Sigmoid colon (tissue), 7 donors: ENCODE measurements around the gene IMMT. TPM values are rescaled to one million over a fixed set of nuclear protein-coding genes. Genes with fewer than 3 reads are reported as not detected.

Source experiments
- DNase-seq: peaks from one replicate; pipeline ENCODE4 v3.0.0-alpha.2; 2019
- H3K27ac ChIP-seq, 4 donors: fragments of 200-600 bp; sonication (generic); one replicate each; pipeline ENCODE4 v1.5.1; 2016 to 2019; ENCODE audit warnings: mild to moderate bottlenecking in 1 of 4
- H3K27me3 ChIP-seq, 3 donors: fragments of 200-600 bp; sonication (generic); one replicate each; pipeline ENCODE4 v1.5.1; 2019; ENCODE audit warnings: mild to moderate bottlenecking in 1 of 3
- H3K36me3 ChIP-seq, 4 donors: fragments of 200-600 bp; sonication (generic); one replicate each; pipeline ENCODE4 v1.5.1; 2016 to 2019
- H3K4me1 ChIP-seq, 4 donors: fragments of 200-600 bp; sonication (generic); one replicate each; pipeline ENCODE4 v1.5.1; 2017 to 2019
- H3K4me3 ChIP-seq, 4 donors: fragments of 200-600 bp; sonication (generic); one replicate each; pipeline ENCODE4 v1.5.1; 2017 to 2019; ENCODE audit warnings: mild to moderate bottlenecking in 2 of 4, moderate library complexity in 1 of 4
- H3K9me3 ChIP-seq, 4 donors: fragments of 200-600 bp in 3 of 4; sonication (generic) in 3 of 4; one replicate each; pipeline versions ENCODE4 v1.5.1 to v1.6.1; 2013 to 2019
- EP300 ChIP-seq, 4 donors: sonication (generic); formaldehyde crosslinking; IDR thresholded peaks; one replicate each; pipeline ENCODE4 v1.6.1; 2017; ENCODE audit warnings: antibody characterized with exemption in 4 of 4
- POLR2A ChIP-seq, 2 donors: fragments of 450-650 bp; IDR thresholded peaks; one replicate each; pipeline ENCODE4 v1.6.1; 2016; ENCODE audit warnings: antibody characterized with exemption in 2 of 2, mild to moderate bottlenecking in 2 of 2, moderate library complexity in 2 of 2
- POLR2AphosphoS5 ChIP-seq, 4 donors: sonication (generic); formaldehyde crosslinking; IDR thresholded peaks; one replicate each; pipeline ENCODE4 v1.6.1; 2017; ENCODE audit warnings: antibody characterized with exemption in 4 of 4
- WGBS, 2 donors: extraction: QIAGEN DNeasy Blood & Tissue Kit; methylation state at CpG; one replicate each; pipeline ENCODE4 v1.1.7; 2013; 5-methylcytosine and 5-hydroxymethylcytosine counted together
- intact Hi-C: fragments of 100-400 bp; cut with DNase I; formaldehyde crosslinking; loops from one replicate; pipeline ENCODE4 v1.15.1; 2023
- polyA plus RNA-seq, 3 donors: library from polyadenylated mRNA; stranded (reverse); fragments of 200-250 nt; gene quantifications; one replicate each; pipeline ENCODE4 v1.2.3, GENCODE V29; 2013
- total RNA-seq, 4 donors: library from RNA; depleted of rRNA; stranded (reverse); fragments of >200 nt; gene quantifications; one replicate each; pipeline ENCODE4 v1.1.0, GENCODE V29; 2016
- TF ChIP-seq, protein P1 (sequence below), 4 experiments: fragments of 450-650 bp in 3 of 4; fragments of 200-600 bp in 1 of 4; IDR thresholded peaks; one replicate each; pipeline ENCODE4 v1.5.1; 2016 to 2019; ENCODE audit warnings: antibody characterized with exemption in 4 of 4, mild to moderate bottlenecking in 3 of 4, moderate library complexity in 2 of 4
- donor health status: healthy with polysubstance abuse.
- donor health status: Bipolar disorder and iron deficiency.
- donor health status: healthy.

IMMT gene
- total and polyA plus RNA-seq, 7 donors = 46.1 to 90.2 (median 48.2) TPM

GRCh38 chr2:86174445-86174844, 20.8 kb downstream of the IMMT start:
- TF ChIP-seq POLR2A (IDR thresholded peaks at IDR 0.05) (no peak), POLR2AphosphoS5 (IDR thresholded peaks at IDR 0.05) (no peak), EP300 (IDR thresholded peaks at IDR 0.05) (no peak)
- TF ChIP-seq, protein P1, sequence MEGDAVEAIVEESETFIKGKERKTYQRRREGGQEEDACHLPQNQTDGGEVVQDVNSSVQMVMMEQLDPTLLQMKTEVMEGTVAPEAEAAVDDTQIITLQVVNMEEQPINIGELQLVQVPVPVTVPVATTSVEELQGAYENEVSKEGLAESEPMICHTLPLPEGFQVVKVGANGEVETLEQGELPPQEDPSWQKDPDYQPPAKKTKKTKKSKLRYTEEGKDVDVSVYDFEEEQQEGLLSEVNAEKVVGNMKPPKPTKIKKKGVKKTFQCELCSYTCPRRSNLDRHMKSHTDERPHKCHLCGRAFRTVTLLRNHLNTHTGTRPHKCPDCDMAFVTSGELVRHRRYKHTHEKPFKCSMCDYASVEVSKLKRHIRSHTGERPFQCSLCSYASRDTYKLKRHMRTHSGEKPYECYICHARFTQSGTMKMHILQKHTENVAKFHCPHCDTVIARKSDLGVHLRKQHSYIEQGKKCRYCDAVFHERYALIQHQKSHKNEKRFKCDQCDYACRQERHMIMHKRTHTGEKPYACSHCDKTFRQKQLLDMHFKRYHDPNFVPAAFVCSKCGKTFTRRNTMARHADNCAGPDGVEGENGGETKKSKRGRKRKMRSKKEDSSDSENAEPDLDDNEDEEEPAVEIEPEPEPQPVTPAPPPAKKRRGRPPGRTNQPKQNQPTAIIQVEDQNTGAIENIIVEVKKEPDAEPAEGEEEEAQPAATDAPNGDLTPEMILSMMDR (IDR thresholded peaks at IDR 0.05) = no peak
- peaks cover 5 to 78% (median 31%) of the 10 kb centered on the region in 4 donors for H3K36me3 ChIP-seq
- H3K4me1 ChIP-seq = no peaks in the 10 kb centered on the region
- WGBS, 2 donors = 59 to 71% methylated on average over 2 of the region's 2 CpGs
- H3K4me3 ChIP-seq = no peak overlapping the region
- H3K27me3 ChIP-seq = no peaks in the 10 kb centered on the region
- DNase-seq = no peak
- H3K9me3 ChIP-seq = no peaks in the 10 kb centered on the region
- no peak overlapping the region for H3K27ac ChIP-seq
- intact Hi-C loops = no loop called here

DNA sequence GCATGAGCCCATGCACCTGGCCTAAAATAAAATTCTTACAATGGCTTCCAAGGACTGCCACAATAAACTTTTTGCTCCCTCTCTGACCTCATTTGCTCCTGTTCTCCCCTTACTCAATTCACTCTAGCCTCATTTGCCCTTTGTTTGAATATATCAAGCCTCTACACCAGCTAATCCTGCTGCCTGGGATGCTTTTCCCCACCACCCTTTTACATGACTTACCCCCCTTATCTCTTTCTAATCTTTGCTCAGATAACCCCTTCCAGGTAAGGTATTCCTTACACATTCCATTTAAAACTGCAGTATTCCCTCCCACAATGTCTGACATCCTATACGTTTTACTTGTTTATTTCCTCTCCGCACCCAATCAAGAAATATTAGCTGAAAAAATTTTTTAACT, 22.7 kb downstream of the IMMT start:
- WGBS, 2 donors = 93 to 94% methylated on average over 2 of the region's 2 CpGs
- intact Hi-C loops = no loop called here
- H3K36me3 ChIP-seq = peaks cover 0 to 78% (median 28%) of the 10 kb centered on the region in 4 donors

DNA sequence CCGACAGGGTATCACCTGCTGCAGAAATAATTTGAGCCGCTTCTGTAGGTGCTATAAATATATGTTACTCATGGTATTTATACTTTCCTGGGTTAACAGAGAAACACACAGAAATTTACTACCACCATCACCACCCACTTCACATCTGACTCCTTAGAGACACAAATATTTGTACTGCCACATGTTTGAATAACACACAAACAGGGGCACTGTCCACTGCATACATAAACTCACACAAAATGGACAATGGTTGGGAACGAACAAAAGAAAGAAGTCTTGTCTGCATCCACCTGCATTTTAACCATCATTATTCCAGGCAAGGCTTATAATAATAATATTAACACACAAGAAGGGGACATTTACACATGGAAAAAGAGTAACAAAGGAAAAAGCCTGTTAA, 24.0 kb downstream of the IMMT start:
- H3K27me3 ChIP-seq = no peaks in the 10 kb centered on the region
- no peak overlapping the region for H3K27ac ChIP-seq
- TF ChIP-seq EP300 (IDR thresholded peaks at IDR 0.05) = no peak
- TF ChIP-seq, protein P1 (IDR thresholded peaks at IDR 0.05) = no peak
- no peak for TF ChIP-seq POLR2A (IDR thresholded peaks at IDR 0.05)
- TF ChIP-seq POLR2AphosphoS5 (IDR thresholded peaks at IDR 0.05) = no peak
- peaks cover 0 to 74% (median 23%) of the 10 kb centered on the region in 4 donors for H3K36me3 ChIP-seq
- DNase-seq = no peak
- H3K9me3 ChIP-seq = no peaks in the 10 kb centered on the region
- H3K4me3 ChIP-seq = no peak overlapping the region
- intact Hi-C loops = no loop called here
- 83 to 93% methylated on average over 3 of the region's 3 CpGs for WGBS, 2 donors
- H3K4me1 ChIP-seq = no peaks in the 10 kb centered on the region

More for the DNA sequence above, 22.7 kb downstream of the IMMT start:
- H3K27me3 ChIP-seq = no peaks in the 10 kb centered on the region
- TF ChIP-seq, protein P1 (IDR thresholded peaks at IDR 0.05) = no peak
- TF ChIP-seq POLR2A (IDR thresholded peaks at IDR 0.05) (no peak), EP300 (IDR thresholded peaks at IDR 0.05) (no peak), POLR2AphosphoS5 (IDR thresholded peaks at IDR 0.05) (no peak)
- no peak overlapping the region for H3K27ac ChIP-seq
- H3K9me3 ChIP-seq = no peaks in the 10 kb centered on the region
- no peak for DNase-seq
- H3K4me3 ChIP-seq = no peak overlapping the region
- H3K4me1 ChIP-seq = no peaks in the 10 kb centered on the region

- Histone ChIP-seq H3K27me3 (no peaks in the 10 kb centered on the region), H3K4me1 (no peaks in the 10 kb centered on the region), H3K4me3 (no peak overlapping the region), H3K9me3 (no peaks in the 10 kb centered on the region), H3K27ac (no peak overlapping the region), H3K36me3 (peaks cover 0 to 77% (median 29%) of the 10 kb centered on the region in 4 donors)
- no peak for DNase-seq
- TF ChIP-seq, protein P1 (IDR thresholded peaks at IDR 0.05) = no peak
- TF ChIP-seq POLR2AphosphoS5 (IDR thresholded peaks at IDR 0.05) (no peak), POLR2A (IDR thresholded peaks at IDR 0.05) (no peak), EP300 (IDR thresholded peaks at IDR 0.05) (no peak)
- 91% methylated on average over 4 of the region's 4 CpGs for WGBS, 2 donors
- intact Hi-C loops = no loop called here
These were observed 24.8 kb downstream of the IMMT start for GRCh38 chr2:86170449-86170848.
